ENCODE data around the gene PRDM1.

Gene PRDM1

GRCh38 chr6:106072501-106073090 lies 13.5 kb upstream of the PRDM1 start:
- no peak for DNase-seq

- no peak for DNase-seq
These were observed 12.0 kb upstream of the PRDM1 start for GRCh38 chr6:106074146-106074545.

DNA sequence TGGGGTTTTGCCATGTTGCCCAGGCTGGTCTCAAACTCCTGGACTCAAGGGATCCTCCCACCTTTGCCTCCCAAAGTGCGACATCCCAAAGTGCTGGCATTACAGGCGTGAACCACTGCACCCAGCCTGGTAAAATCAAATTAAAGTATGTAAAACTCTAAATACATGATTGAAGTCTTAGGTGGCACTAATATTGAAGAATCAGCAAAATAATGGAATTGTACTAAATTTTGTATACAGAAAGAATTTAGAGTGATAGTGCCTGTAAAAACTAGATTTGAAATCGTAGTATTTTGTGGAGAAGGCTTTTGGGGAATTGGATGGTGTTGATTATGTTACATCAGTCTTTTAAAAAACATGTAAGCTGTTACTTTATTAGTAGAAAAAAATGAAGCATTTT lies 10.0 kb upstream of the PRDM1 start:
- no peak for DNase-seq

- DNase-seq = no peak
These were observed 9.0 kb upstream of the PRDM1 start for GRCh38 chr6:106077170-106077569.

DNA sequence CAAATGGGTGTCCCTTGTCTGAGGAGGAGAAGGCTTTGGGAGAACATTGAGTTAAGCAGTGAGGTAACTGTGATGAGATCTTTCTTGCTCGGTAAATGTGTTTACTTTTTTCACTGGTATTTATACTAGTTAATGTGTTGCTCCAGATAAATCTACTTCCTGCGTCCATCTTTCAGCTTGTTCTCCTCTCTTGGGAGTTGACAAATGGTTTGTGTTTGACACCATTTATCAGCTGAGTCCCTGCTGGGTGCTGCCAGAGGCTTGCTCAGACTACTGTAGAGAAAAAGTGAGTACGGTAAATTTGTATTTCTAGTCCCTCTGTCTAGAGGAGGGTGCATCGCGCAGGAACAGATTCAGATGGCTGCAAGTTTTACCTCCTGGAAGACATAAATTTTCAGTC lies 8.3 kb upstream of the PRDM1 start:
- DNase-seq = no peak

DNA sequence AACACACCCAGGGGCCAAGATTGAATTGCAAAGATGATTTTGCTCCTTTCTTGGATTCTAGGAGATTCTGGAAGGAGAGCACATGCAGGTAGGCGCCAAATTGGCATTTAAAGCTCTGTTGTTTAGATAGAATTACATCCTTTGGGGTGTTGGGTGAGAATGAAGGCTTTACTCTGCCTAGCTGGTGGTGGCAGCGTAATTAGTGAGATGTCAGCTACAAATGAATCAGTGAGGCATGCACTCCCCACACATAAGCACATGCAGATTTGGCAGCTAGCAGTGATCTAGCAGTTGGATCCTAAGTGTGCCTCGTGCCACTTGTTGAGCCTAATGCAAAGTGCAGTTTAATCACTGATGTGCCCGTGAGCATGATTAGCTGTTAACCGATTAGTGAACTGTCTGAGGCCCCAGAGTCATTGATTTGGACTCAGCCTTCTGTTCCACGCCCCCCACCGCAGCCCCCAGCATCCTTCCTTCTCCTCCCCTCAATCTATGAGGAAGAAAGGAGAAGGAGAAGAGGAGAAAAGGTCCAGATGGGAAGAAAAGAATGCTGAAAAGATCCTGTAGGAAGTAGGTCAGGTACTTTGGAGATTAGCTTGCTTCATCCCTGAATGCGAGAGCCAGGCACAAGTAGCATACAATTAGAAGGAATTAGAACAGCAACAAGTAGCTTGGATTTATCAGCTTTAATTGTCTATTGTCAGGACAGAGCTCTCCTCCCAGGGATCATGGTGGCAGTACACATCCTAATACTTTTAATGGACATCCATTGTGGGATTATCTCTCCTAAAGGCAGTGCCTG lies 6.0 kb upstream of the PRDM1 start:
- no peak for DNase-seq

- DNase-seq = no peak
These were observed 5.4 kb upstream of the PRDM1 start for GRCh38 chr6:106080763-106081095.

GRCh38 chr6:106081715-106082114 lies 4.4 kb upstream of the PRDM1 start:
- no peak for DNase-seq

- no peak for DNase-seq
These were observed 3.3 kb upstream of the PRDM1 start for GRCh38 chr6:106082735-106083398.

- DNase-seq = no peak
These were observed 2.5 kb upstream of the PRDM1 start for GRCh38 chr6:106083618-106084017.

- DNase-seq = peak in 1 of 2 donors; percentile 49
These were observed 1.8 kb upstream of the PRDM1 start for GRCh38 chr6:106084106-106084988.

DNA sequence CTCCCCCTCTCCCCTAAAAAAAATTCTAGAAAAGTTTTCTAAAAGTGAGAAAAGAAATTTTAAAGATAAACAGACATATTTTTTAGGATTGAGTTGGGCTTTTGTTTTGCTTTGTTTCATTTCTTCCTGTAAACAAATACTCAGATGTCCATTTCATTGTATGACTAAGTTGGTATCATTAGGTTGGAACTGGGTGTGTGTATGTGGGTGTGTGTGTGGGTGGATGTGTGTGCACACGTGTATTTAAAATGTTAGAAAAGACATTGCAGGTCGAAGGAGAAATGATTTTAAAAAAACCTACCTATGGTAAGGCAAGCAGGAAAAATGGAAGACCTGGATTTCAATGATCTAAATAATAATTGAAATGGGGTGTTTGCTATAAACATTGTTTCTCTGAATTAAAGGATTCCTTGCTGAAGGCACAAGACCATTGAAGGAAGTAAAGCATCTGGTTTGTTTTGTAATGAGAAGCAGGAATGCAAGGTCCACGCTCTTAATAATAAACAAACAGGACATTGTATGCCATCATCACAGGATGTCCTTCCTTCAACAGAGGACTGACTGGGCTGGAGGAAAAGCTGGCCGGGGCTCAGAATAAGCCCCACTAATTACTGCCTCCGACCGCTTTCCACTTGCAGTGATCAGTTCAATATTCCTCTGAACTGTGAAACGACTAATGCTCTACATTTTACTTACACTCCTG lies 996 bp upstream of the PRDM1 start:
- DNase-seq = no peak

DNA sequence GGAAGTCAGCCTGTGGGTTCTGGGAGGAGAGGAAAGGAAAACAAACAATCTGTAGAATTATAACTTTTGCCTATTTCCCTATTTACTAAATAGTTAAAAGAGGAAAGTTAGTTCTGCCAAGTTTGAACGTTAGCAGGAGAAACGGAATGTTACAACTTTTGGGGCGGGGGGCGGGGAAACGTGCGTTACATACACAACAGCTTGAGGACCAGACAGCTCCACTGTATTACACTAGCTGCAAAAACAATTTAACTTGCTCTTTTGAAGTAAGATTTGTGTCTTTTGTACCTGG lies 498 bp upstream of the PRDM1 start:
- DNase-seq = no peak

GRCh38 chr6:106086814-106087175 lies 659 bp downstream of the PRDM1 start:
- no peak for DNase-seq

DNA sequence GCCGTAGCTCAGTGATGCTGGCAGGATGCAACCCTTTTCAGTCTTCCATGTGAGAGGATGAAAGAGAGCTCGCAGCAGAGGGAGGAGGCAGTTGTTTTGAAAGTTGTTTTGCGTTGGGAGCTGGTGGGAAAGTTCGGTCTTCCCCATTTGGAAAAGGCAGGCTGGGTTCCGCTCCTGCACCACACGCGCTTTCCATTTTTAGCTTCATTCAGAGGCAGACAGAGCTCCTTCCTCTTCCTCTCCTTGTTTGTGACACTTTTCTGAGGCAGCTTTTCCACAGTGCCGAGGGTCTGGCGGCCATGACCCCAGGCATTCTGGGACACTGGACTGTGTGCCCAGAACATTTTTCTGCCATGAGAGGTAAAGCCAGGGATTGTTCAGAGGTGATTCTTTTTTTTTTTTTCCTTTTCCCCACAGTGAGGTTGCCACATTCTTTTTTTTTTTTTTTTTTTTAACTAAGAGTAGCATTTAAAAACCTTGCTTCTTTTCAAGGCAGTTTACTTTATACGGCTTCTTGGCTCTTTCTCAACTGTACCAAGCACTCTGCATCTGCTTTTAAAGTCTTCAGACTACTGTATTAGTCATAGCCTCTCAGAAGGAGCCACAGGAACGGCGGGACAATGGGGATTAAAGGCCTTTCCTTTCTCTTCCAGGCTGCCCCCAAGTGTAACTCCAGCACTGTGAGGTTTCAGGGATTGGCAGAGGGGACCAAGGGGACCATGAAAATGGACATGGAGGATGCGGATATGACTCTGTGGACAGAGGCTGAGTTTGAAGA lies 1.6 kb downstream of the PRDM1 start:
- no peak for DNase-seq

GRCh38 chr6:106090001-106090400 lies 3.9 kb downstream of the PRDM1 start:
- DNase-seq = no peak

- DNase-seq = no peak
These were observed 6.1 kb downstream of the PRDM1 start for GRCh38 chr6:106092279-106092678.

DNA sequence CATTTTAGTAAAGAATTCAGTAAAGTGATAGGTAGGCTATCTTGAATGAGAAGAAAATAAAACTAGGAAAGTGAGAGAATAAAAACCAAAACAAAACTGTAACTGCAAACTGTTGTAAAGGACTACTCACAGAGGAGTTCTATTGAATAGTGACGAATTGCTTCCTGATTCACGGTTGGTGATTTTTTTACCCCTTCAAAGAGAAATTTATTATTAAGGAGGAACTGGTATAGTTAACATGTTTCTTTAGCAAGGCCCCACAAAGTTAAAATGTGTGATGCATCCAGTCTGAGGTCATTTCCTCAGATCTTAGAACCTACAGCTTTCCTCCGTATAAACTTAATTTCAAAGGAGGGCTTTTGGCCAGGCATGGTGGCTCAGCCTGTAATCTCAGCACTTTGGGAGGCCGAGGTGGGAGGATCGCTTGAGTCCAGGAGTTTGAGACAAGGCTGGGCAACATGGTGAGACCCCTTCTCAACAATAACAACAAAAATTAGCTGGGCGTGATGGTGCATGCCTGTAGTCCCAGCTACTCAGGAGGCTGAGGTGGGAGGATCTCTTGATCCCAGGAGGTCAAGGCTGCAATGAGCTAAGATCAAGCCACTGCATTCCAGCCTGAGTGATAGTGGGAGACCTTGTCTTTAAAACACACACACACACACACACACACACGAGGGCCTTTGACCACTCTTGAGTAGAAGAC lies 8.3 kb downstream of the PRDM1 start:
- DNase-seq = no peak

GRCh38 chr6:106094964-106095335 lies 8.8 kb downstream of the PRDM1 start:
- DNase-seq = no peak

- DNase-seq = peak; percentile 55 to 84
These were observed 11.5 kb downstream of the PRDM1 start for GRCh38 chr6:106097411-106098231.
